T-helper 2 cell treated with Interferon-gamma antibody and Interleukin-4, amounts not matched to agents 100 ng/mL and 5 ng/mL, for 36 hours (primary cell): Measurements from ENCODE around the gene KRTAP10-12. TPM values are rescaled to one million over a fixed set of nuclear protein-coding genes. Genes with fewer than 3 reads are reported as not detected.
"Not testable (repeated sequence)": the region's sequence is repeated elsewhere in the genome, so short reads cannot be mapped to it uniquely, and the experiment has no call there.

Source experiments
- intact Hi-C: fragments of 100-400 bp; cut with micrococcal nuclease; formaldehyde crosslinking; loops from one replicate; pipeline ENCODE4 v1.15.1; 2023
- total RNA-seq: library from RNA; stranded (reverse); gene quantifications from 2 replicates; pipeline ENCODE4 v1.2.3, GENCODE V29; 2022

KRTAP10-12 gene, protein sequence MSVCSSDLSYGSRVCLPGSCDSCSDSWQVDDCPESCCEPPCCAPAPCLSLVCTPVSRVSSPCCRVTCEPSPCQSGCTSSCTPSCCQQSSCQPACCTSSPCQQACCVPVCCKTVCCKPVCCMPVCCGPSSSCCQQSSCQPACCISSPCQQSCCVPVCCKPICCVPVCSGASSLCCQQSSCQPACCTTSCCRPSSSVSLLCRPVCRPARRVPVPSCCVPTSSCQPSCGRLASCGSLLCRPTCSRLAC
- total RNA-seq, result not detected in 2 replicates

DNA sequence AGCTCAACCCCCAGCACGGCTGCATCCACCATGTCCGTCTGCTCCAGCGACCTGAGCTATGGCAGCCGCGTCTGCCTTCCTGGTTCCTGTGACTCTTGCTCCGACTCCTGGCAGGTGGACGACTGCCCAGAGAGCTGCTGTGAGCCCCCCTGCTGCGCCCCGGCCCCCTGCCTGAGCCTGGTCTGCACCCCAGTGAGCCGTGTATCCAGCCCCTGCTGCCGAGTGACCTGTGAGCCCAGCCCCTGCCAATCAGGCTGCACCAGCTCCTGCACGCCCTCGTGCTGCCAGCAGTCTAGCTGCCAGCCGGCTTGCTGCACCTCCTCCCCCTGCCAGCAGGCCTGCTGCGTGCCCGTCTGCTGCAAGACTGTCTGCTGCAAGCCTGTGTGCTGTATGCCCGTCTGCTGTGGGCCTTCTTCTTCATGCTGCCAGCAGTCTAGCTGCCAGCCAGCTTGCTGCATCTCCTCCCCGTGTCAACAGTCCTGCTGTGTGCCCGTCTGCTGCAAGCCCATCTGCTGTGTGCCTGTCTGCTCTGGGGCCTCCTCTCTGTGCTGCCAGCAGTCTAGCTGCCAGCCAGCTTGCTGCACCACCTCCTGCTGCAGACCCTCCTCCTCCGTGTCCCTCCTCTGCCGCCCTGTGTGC, at the start of gene KRTAP10-12:
Gene KRTAP10-12 (plus strand): TSS at position 1 of the 639 bp plus-strand sequence. CDS start 30 bp downstream, at position 31.
- intact Hi-C loops, result not testable (repeated sequence)

DNA sequence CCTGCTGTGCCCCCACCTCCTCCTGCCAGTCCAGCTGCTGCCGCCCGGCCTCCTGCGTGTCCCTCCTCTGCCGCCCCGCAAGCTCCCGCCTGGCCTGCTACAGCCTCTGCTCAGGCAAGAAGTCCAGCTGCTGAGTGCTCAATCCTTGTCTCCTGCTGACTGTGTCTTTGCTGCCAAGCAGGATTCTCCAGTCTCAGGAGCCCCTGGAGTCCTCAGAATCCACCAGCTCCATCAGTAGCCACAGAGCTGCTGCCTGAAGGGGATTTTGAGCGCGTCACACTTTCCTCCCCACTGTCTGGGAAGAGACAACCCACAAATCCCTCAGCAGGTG, 49.8 kb upstream of the KRTAP10-12 start:
- intact Hi-C loops, result no loop called here

DNA sequence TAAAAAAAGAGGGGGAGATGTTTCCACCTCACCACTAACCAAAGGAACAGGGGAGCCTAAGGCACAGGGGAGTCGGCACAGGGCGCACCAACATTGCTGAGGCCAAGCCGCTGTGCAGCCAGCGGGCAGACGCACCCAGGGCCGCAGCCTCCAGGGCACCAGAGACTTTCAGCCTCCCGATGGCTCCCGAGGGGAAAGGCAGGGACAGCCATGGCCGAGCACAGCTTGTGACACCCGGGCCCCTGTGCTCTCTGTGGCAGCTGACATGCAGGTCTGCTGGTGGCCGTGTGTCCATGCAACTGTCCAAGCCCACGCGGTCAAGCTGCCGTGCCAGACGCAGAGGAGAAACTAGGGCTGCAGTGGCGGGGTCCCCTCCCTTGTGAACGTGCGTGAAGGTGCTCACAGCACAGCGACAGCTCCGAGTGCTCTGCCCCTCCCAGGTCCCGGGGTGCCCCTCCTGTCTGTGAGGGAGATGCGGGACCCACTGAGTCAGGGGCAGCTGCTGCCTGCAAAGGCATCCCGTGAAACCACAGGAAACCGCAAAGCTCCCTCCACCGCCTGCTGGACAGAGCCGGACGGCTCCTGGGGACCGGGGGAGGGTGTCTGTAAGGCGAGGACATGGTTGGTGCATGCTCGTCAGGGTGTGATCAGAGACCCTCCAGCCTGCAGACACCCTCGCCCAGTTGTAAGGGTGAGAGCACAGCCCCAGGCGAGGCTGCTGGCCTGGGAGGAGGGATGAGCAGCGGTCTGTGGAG, 48.2 kb upstream of the KRTAP10-12 start:
- intact Hi-C loops, result no loop called here

DNA sequence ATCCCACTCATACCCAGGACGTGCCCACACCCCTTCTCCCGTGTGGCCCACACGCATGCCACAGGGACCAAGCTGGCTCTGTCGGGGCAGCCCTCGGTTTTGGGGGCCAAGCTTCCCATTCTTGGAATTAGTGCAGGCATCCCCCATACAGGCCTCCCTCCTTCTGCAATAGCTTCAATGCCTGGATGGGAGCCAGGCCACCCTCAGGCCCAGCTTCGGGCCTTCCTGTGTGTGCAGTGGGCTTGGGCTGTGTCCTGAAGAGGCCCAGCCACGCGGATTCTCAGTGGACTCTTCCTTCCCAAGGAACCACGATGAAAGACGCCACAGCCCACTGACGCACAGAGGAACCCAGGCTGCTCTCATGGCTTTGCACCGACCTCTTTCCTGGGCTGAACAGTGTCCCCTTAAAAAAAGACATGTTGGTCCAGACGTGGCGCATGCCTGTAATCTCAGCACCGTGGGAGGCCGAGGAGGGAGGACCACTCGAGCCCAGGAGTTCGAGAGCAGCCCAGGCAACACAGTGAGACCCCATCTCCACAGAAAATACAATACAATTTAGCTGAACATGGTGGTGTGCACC, 47.4 kb upstream of the KRTAP10-12 start:
- intact Hi-C loops, result no loop called here

DNA sequence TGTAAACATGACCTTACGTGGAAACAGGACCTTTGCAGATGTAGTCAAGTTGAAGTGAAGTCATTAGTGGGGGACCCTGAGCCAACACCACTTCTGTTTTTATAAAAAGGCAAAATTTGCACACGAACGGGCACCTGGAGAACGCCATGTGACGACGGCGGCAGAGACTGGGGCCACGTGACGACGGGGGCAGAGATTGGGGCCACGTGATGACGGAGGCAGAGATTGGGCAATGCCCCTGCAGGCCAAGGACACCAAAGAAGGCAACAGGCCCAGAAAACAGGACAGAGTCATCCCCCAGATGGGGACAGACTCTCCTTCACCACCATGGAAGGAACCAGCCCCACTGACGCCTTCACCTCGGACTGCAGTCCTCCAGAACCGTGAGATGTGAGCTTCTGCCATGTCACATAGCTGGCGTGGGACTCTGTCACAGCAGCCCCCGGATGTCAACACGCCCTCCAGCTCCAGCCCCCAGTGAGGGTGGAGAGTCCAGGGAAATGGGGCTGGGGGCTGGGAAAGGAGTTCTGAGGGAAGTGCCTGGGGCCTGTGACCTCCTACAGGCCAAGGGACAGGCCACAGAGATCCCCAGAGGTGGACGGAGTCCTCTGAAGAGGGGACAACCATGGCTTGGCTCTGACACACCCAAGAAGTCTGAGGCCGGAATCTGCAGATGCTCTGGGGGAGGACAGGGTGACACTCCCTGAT, 46.6 kb upstream of the KRTAP10-12 start:
- intact Hi-C loops, result no loop called here

DNA sequence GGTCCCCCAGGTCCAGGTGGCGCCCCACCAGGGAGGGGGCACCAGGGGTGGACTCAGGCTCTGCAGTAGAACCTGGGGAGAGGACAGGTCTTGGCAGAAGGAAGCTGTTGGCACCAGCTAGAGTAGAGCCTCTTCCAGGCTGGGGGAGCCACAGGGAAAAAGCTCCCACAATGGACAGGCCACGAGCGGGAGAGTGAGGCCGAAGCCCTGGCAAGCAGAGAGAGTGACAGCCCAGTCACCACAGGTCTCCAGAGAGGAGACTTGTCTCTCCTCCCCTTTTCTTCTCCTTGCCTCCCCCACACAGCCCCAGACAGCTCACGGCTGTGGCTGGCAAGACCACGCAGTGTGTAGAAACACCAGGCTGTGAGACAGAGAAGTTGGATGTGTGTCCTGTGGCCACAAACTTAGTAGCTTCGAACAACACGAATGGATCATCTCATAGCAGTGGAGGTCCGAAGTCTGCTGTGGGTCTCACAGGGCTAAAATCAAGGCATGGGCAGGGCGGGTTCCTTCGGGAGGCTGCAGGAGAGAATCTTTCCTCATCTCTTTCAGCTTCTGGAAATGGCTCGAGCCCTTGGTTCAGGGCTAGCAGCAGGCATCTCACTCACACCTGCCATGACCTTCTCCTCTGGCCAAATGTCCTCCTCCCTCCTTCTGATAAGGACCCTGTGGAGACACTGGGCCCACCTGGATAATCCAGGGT, 45.8 kb upstream of the KRTAP10-12 start:
- intact Hi-C loops, result no loop called here

DNA sequence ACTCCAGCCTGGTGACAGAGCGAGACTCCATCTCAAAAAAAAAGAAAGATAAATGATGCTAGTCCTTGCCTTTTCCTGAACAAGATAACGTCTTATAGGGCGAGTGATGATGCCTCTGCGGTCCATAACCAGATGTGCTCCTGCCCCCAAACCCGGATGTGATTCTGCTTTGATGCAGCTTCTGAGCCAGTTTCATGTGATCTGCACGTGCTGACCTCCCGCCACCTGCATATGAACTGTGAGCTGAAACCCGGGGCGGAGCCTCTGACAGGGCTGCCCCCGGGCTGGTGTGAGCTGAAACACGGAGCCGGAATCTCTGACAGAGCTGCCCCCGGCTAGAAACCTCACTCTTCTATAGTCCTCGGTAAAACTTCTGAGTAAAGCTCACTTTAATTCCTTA, 43.8 kb upstream of the KRTAP10-12 start:
- intact Hi-C loops, result no loop called here

DNA sequence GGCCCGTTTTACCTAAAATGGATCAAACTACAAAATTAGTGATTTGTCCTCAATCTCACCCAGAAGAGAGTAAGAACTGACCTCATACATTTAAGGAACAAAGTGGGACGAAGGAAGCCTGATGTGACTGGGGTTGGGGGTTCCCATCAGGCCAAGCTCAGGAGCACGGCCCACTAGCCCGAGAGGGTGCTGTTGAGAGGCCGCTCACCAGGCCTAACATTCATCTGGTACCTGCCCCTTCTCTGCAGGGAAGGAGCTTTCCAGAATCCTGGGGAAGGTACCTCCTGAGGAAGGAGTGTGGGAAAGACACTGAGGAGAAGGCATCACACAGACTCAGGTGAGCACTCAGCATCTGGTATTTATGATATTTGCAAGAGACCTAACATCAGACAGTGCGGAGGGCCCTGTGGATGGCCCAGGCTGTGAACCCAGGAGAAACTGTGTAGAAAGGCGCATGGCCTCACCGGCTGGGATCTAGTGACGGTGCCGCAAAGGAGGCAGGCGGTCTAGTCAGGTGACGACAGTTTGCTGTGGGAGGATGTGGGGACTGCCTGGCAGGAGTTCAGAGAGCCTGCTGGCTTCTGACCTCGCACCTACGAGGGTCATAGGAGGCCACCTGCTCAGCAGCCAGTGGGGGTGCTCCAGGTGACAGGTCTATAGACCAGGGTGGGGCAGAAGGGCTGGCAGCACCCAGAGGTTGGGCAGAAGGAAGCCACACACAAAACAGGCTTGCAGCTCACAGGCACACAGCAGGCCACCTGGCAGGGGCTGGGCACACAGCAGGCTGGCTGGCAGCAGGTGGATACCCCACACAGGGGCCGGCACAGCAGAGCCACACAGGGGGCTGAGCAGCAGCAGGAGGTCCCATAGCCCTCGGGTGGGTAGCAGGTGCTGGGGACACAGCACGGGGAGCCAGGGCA, 43.1 kb upstream of the KRTAP10-12 start:
- intact Hi-C loops, result no loop called here

DNA sequence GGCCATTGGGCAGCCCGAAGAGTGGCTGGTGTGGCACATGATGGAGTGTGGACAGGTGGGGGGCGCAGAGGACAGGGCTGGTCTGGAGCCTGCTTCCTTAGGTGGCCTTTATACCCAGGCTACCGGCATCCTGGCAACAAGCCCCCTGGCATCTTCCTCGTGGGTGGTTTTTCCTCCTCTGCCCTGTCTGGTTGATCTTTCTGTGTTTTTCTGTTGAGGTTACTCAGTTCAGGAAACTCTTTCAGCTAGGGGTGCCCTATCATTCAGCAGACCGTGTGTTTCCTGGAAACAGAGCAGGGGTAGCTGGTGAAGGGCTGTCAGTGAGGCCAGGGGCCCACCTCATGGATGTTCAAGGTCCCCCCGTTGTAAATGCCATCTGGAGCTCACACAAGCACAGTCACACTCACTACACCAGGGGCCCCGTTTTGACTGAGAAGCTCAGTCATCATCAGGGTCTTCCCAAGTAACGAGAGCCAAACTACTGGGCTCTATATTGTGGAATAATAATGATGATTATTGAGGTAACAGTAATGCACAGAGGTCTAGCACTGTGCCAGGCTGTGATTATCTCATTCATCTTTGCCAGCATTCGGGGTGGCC, 42.3 kb upstream of the KRTAP10-12 start, which contains the start of gene KRTAP12-4:
Gene KRTAP12-4 (minus strand): TSS at position 84 of the 600 bp plus-strand sequence. CDS start 45 bp downstream, at position 39.
- intact Hi-C loops, result no loop called here

DNA sequence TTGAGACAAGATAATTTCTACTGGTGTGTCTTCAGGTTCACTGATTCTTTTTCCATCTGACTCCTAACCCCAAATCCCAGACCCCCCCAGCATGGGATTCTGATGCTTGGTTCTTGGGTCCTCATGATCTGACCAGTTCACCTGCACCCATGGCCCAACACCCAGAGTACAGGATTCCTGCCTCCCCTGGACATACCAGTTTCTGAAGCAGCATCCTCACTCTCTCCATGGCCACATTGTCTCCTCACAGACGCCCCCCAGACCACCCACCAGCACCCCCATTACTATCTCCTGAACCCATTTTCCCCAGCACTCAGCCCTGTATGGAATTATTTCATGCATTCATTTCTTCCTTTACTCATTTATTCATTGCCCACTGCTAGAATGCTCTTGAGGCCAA, 40.1 kb upstream of the KRTAP10-12 start:
- intact Hi-C loops, result loop anchor here (2.0 kb wide), 1 partner anchor 38 kb away; no protein-coding TSS in a partner anchor

DNA sequence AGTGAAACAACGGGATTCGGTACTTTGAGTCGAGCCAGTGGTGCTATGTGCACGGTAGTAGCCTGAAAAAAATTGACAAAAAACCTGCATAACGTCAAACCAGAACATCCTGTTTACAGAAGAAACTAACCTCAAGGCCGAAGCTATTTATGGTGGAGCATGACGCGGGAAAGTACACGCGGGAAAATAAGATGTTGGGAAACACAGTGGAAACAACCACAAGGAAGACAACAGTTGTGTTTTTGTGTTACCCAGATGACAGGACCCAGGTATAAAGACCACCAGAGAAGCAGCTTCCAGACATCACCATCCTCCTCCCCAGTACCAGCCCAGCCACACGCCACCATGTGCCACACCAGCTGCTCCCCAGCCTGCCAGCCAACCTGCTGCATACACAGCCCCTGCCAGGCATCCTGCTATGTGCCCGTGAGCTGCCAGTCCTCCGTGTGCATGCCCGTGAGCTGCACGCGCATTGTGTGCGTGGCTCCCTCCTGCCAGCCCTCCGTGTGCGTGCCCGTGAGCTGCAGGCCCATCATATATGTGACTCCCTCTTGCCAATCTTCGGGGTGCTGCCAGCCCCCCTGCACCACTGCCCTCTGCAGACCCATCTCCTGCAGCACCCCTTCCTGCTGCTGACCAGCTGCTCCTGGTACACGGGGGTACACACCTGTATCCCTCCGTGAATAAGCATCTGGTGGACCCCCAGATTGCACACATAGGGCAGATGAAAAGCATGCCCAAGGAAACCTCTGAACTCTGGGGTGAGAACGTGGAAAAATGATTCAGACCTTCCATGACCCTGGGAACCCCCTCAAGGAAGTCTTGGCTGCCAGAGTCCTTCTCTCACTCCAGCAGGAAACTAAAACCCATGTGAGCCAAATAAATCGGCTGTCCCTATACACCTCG, 39.1 kb upstream of the KRTAP10-12 start, which contains the start of gene KRTAP12-3:
Gene KRTAP12-3 (plus strand): TSS at position 298 of the 906 bp plus-strand sequence. CDS start 48 bp downstream, at position 346.
- intact Hi-C loops, result loop anchor here (2.0 kb wide), 1 partner anchor 39 kb away; no protein-coding TSS in a partner anchor

DNA sequence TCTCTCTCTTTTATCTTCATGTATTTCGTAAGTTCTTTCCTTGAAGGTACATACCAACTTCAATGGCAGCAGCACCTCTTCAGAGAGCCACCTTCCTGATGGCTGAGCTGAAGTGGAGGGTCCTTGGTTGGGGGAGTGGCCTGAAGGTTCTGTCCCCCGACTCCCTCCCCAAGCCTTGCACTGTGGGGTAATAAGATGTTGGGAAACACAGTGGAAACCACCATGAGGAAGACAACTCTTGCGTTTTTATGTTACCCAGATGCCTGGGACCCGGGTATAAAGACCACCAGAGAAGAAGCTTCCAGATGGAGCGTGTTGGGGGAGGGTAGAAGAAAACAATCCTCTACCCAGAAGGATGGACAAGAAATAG, 38.4 kb upstream of the KRTAP10-12 start:
- intact Hi-C loops, result no loop called here

DNA sequence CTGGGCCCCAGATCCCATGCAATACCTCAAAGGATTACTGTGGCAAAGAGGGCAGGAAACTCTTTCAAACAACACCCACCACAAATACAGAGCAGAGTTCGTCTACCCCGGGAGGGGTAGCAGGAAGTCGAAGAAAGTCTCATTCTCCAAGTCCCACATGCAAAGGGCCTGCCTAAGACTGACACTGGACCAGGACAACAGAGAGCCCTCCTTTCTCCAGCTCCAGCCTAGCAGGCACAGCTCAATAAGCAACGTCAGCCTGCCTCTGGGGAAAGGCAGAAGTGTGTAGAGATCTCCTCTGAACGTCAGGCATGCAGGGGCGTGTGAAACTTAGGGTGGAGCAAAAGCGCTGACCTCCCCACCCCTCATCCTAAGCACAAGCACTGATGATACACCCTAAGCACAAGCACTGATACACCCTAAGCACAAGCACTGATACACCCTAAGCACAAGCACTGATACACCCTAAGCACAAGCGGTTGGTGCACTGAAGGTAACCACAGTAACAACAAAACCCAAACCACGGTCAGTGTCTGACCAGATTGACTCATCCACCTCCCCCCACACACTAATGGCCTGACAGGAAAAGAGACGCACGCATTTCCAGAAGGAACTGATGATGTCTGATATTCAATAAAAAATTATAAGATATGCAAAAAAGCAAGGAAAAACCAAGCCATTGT, 37.9 kb upstream of the KRTAP10-12 start:
- intact Hi-C loops, result no loop called here

DNA sequence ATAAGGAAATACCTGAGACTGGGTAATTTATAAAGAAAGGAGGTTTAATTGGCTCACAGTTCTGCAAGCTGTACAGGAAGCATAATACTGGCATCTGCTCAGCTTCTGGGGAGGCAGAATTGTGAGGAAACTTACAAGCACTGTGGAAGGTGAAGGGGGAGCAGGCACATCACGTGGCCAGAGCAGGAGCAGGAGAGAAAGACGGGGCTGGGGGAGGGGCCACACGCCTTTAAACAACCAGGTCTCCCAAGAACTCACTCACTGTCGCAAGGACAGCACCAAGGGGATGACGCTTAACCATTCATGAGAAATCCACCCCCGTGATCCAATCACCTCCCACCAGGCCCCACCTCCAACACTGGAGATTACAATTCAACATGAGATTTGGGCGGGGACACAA, 35.4 kb upstream of the KRTAP10-12 start:
- intact Hi-C loops, result not testable (repeated sequence)

DNA sequence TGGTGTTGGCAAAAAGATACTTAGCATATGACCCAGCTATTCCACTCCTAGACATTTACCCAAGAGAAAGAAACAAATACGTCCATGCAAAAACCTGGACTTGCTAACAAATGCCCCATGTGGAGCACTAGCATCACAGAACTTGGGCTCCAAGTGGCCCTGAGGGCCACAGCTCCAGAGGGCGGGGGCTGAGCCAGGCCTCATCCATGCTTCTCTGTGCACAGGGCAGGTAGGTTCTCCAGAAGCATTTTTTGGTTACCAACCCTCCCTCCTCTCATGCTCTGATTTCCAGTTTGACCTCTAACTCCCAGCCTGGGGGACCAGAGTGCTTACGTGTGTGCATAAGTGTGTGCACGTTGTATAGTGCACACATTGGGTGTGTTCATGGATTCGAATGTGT, 32.3 kb upstream of the KRTAP10-12 start:
- intact Hi-C loops, result no loop called here

DNA sequence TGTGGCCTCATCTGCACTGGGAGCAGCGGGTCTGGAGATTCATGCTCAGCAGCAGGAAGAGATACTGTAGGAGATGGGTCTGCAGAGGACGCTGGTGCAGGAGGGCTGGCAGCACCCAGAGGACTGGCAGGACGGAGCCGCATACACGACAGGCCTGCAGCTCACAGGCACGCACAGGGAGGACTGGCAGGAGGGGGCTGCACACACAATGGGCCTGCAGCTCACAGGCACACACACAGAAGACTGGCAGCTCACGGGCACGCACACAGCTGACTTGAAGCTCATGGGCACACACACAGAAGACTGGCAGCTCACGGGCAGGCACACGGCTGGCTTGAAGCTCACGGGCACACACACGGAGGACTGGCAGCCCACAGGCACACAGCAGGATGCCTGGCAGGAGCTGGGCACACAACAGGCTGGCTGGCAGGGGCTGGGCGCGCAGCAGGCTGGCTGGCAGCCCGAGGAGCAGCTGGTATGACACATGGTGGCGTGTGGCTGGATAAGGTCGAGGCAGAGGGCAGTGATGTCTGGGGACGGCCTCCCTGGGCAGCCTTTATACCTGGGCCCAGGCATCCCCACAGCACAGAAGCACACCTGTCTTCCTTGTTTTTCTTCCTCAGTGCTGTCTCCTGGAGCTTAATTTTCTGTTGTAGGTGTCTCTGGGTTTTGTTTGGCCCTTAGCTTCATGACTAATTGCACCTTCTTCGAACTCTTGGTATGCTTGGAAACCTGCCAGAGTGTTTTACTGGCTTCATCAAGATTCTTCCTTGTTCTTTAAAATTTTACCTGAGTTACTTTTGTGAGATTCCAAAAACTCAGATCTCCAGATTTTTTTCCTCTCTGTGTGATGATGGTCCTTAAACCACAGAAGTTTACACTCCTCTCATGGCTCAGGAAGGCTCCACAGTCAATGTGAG, 30.3 kb upstream of the KRTAP10-12 start, which contains the start of gene KRTAP12-2:
Gene KRTAP12-2 (minus strand): TSS at position 527 of the 920 bp plus-strand sequence. CDS start 41 bp downstream, at position 486.
- intact Hi-C loops, result no loop called here
